Liver (tissue), 9 donors: ENCODE results near the gene PCED1B. TPM values are rescaled to one million over a fixed set of nuclear protein-coding genes. Genes with fewer than 3 reads are reported as not detected.

Experiments used
- DNase-seq: peaks from one replicate; pipeline ENCODE4 v3.0.0-alpha.2; 2017; ENCODE audit warnings: low spot score
- H3K27ac ChIP-seq, 2 donors: one replicate each; pipeline ENCODE4 v1.7.0; 2013; ENCODE audit warnings: inconsistent platforms in 2 of 2, low read length in 2 of 2, control low read depth in 1 of 2, low read depth in 1 of 2, mild to moderate bottlenecking in 1 of 2
- H3K27me3 ChIP-seq, 4 donors: one replicate each; pipeline versions ENCODE4 v1.6.1 to v1.7.0; 2013; ENCODE audit warnings: low read length in 3 of 4, inconsistent platforms in 1 of 4, mild to moderate bottlenecking in 1 of 4, moderate library complexity in 1 of 4; ENCODE audit not compliant: control insufficient read depth in 4 of 4, insufficient read depth in 4 of 4
- H3K36me3 ChIP-seq, 4 donors: one replicate each; pipeline versions ENCODE4 v1.6.1 to v1.7.0; 2013; ENCODE audit warnings: low read length in 3 of 4, mild to moderate bottlenecking in 3 of 4, low read depth in 1 of 4, moderate library complexity in 1 of 4; ENCODE audit not compliant: control insufficient read depth in 4 of 4, insufficient read depth in 3 of 4
- H3K4me1 ChIP-seq, 4 donors: one replicate each; pipeline versions ENCODE4 v1.6.1 to v1.7.0; 2013; ENCODE audit warnings: low read length in 3 of 4, mild to moderate bottlenecking in 3 of 4, moderate library complexity in 1 of 4; ENCODE audit not compliant: control insufficient read depth in 4 of 4, insufficient read depth in 4 of 4
- H3K4me3 ChIP-seq, 3 donors: one replicate each; pipeline versions ENCODE4 v1.6.1 to v1.7.0; 2013; ENCODE audit warnings: low read length in 3 of 3, control low read depth in 1 of 3, low read depth in 1 of 3, mild to moderate bottlenecking in 1 of 3
- H3K9ac ChIP-seq, 2 donors: one replicate each; pipeline ENCODE4 v1.7.0; 2013; ENCODE audit warnings: low read length in 2 of 2, mild to moderate bottlenecking in 2 of 2, moderate library complexity in 2 of 2, control low read depth in 1 of 2, low read depth in 1 of 2
- H3K9me3 ChIP-seq, 4 donors: one replicate each; pipeline versions ENCODE4 v1.6.1 to v1.7.0; 2013; ENCODE audit warnings: low read length in 3 of 4; ENCODE audit not compliant: control insufficient read depth in 4 of 4
- ATF3 ChIP-seq: IDR thresholded peaks from 2 replicates; pipeline ENCODE4 v1.6.1; 2016; ENCODE audit warnings: antibody characterized with exemption
- CTCF ChIP-seq: fragments of 150-350 bp; IDR thresholded peaks from 2 replicates; pipeline ENCODE4 v1.5.1; 2017; ENCODE audit warnings: improper control_type of control experiment, low read depth, low read length; ENCODE audit not compliant: missing input control
- EGR1 ChIP-seq, 2 donors: IDR thresholded peaks; 2 replicates each; pipeline ENCODE4 v1.6.1; 2016 to 2018; ENCODE audit warnings: antibody characterized with exemption in 2 of 2, low read depth in 2 of 2
- FOXA1 ChIP-seq: IDR thresholded peaks from 2 replicates; pipeline ENCODE4 v1.6.1; 2016; ENCODE audit warnings: antibody characterized with exemption
- FOXA2 ChIP-seq: IDR thresholded peaks from 2 replicates; pipeline ENCODE4 v1.6.1; 2016; ENCODE audit warnings: antibody characterized with exemption
- GABPA ChIP-seq, 2 donors: IDR thresholded peaks in 1 of 2; conservative IDR thresholded peaks in 1 of 2; 2 replicates each; pipeline ENCODE4 v1.6.1; 2016; ENCODE audit warnings: antibody characterized with exemption in 2 of 2, mild to moderate bottlenecking in 1 of 2, moderate library complexity in 1 of 2
- HNF4A ChIP-seq, 2 donors: conservative IDR thresholded peaks; 2 replicates each; pipeline ENCODE4 v1.6.1; 2016; ENCODE audit warnings: antibody characterized with exemption in 2 of 2, mild to moderate bottlenecking in 2 of 2
- HNF4G ChIP-seq: IDR thresholded peaks from 2 replicates; pipeline ENCODE4 v1.6.1; 2016; ENCODE audit warnings: antibody characterized with exemption
- JUND ChIP-seq, 2 donors: IDR thresholded peaks; 2 replicates each; pipeline ENCODE4 v1.6.1; 2016; ENCODE audit warnings: antibody characterized with exemption in 2 of 2
- NR2F2 ChIP-seq: IDR thresholded peaks from 2 replicates; pipeline ENCODE4 v1.6.1; 2016; ENCODE audit warnings: antibody characterized with exemption
- RAD21 ChIP-seq, 2 donors: IDR thresholded peaks; 2 replicates each; pipeline ENCODE4 v1.6.1; 2016; ENCODE audit warnings: antibody characterized with exemption in 2 of 2, mild to moderate bottlenecking in 2 of 2
- REST ChIP-seq: IDR thresholded peaks from 2 replicates; pipeline ENCODE4 v1.6.1; 2016; ENCODE audit warnings: antibody characterized with exemption, mild to moderate bottlenecking
- RXRA ChIP-seq, 2 donors: IDR thresholded peaks; 2 replicates each; pipeline ENCODE4 v1.6.1; 2017 to 2018; ENCODE audit warnings: antibody characterized with exemption in 2 of 2, mild to moderate bottlenecking in 1 of 2
- SP1 ChIP-seq: IDR thresholded peaks from 2 replicates; pipeline ENCODE4 v1.6.1; 2018; ENCODE audit warnings: antibody characterized with exemption, mild to moderate bottlenecking
- TAF1 ChIP-seq: conservative IDR thresholded peaks from 2 replicates; pipeline ENCODE4 v1.6.1; 2016; ENCODE audit warnings: antibody characterized with exemption, mild to moderate bottlenecking
- YY1 ChIP-seq: IDR thresholded peaks from 2 replicates; pipeline ENCODE4 v1.6.1; 2016; ENCODE audit warnings: antibody characterized with exemption, mild to moderate bottlenecking
- ZBTB33 ChIP-seq: IDR thresholded peaks from 2 replicates; pipeline ENCODE4 v1.6.1; 2016; ENCODE audit warnings: antibody characterized with exemption
- WGBS: extraction: QIAGEN DNeasy Blood & Tissue Kit; methylation state at CpG from one replicate; pipeline ENCODE4 v1.1.7; 2013; 5-methylcytosine and 5-hydroxymethylcytosine counted together
- polyA plus RNA-seq, 2 donors: library from polyadenylated mRNA; stranded (reverse) in 1 of 2; unstranded in 1 of 2; fragments of 200-250 nt in 1 of 2; fragments of >200 nt in 1 of 2; fragmentation: Nextera tagmentation in 1 of 2; extraction: Ambion mirVana in 1 of 2; gene quantifications; one replicate each; pipeline versions ENCODE4 v1.2.1 to v1.2.3, GENCODE V29; 2013 to 2015
- total RNA-seq, 2 donors: library from RNA; depleted of rRNA; stranded (reverse); fragments of >200 nt; gene quantifications; one replicate each; pipeline ENCODE4 v1.2.3, GENCODE V29; 2014
- TF ChIP-seq, protein P1 (sequence below): IDR thresholded peaks from 2 replicates; pipeline ENCODE4 v1.6.1; 2016; ENCODE audit warnings: antibody characterized with exemption
- donor health status: healthy.
- donor health status: healthy.
- donor health status: healthy.
- donor health status: healthy.
- donor health status: healthy.

The PCED1B gene
- total and polyA plus RNA-seq, 4 donors: 0.51 to 1.8 (median 1.1) TPM

DNA sequence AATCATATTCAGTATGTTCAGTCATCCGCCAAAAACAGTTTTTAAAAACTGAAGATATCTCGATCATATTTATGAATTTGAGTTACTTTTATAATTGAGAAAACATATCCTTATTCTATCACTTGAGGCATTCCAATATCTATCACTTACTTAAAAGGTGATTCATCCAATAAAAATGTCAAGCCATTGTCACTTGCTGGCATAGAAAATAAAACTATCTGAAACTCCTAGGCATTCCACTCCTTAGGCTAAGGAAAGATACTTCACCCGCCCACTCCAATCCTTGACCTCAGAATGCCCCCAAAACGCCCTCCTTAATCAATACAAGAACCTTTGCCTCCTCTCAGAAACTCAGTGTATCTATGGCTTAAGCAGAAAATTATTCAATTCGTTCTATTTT is 51.6 kb downstream of the PCED1B start:
- Histone ChIP-seq H3K9me3 (no peaks in the 10 kb centered on the region), H3K36me3 (no peaks in the 10 kb centered on the region), H3K27me3 (no peaks in the 10 kb centered on the region), H3K9ac (no peak overlapping the region), H3K27ac (no peak overlapping the region), H3K4me1 (no peaks in the 10 kb centered on the region), H3K4me3 (no peak overlapping the region)
- TF ChIP-seq JUND (IDR thresholded peaks at IDR 0.05) (no peak), RAD21 (IDR thresholded peaks at IDR 0.05) (no peak), EGR1 (IDR thresholded peaks at IDR 0.05; ENCODE audit: low read depth in 2 of 2) (no peak), REST (no peak), CTCF (no peak), HNF4G (no peak), YY1 (no peak), FOXA1 (no peak)
- WGBS: 83% methylated on average over 5 of the region's 5 CpGs
- DNase-seq: no peak

DNA sequence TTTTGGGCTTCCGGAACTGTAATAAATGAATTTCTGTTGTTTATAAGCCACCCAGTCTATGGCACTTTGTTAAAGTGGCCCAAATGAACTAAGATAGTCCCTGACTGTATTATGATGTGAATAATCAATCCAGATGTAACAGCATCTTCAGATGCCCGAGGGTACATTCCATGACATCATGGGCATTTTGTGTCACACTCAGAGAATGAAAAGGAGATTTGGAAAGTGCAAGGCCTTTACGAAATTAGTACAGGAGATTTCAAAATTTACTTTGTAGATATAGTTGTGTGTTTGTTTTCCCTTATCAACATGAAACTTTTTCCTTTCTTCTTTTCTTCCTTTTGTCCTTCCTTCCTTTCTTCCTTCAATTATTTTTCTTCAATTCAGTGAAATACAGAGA is 54.6 kb downstream of the PCED1B start:
- no peak overlapping the region for H3K9ac ChIP-seq
- H3K4me3 ChIP-seq: no peak overlapping the region
- TF ChIP-seq SP1 (no peak), REST (no peak), NR2F2 (no peak), RAD21 (IDR thresholded peaks at IDR 0.05) (no peak), GABPA (IDR thresholded peaks at IDR 0.05 in 1 of 2, conservative IDR thresholded peaks at IDR 0.05 in 1 of 2) (no peak), EGR1 (IDR thresholded peaks at IDR 0.05; ENCODE audit: low read depth in 2 of 2) (no peak), HNF4A (conservative IDR thresholded peaks at IDR 0.05) (no peak), FOXA2 (no peak), JUND (IDR thresholded peaks at IDR 0.05) (no peak), TAF1 (no peak), HNF4G (no peak), ZBTB33 (no peak), CTCF (no peak), RXRA (IDR thresholded peaks at IDR 0.05) (no peak), ATF3 (no peak)
- TF ChIP-seq, protein P1, sequence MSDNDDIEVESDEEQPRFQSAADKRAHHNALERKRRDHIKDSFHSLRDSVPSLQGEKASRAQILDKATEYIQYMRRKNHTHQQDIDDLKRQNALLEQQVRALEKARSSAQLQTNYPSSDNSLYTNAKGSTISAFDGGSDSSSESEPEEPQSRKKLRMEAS: no peak
- no peak for DNase-seq
- WGBS: 90% methylated on average over 3 of the region's 3 CpGs
- no peak overlapping the region for H3K27ac ChIP-seq
- no peaks in the 10 kb centered on the region for H3K9me3 ChIP-seq
- no peaks in the 10 kb centered on the region for H3K36me3 ChIP-seq
- H3K27me3 ChIP-seq: no peaks in the 10 kb centered on the region
- H3K4me1 ChIP-seq: no peaks in the 10 kb centered on the region
